HG03571 (cell line): Measurements from ENCODE around the gene DGKI.

ENCODE experiments used
- ATAC-seq: cut with Tn5 transposase; IDR thresholded peaks from one replicate; pipeline ENCODE4 v1.9.1; 2021; ENCODE audit not compliant: unreplicated experiment

DGKI gene

DNA sequence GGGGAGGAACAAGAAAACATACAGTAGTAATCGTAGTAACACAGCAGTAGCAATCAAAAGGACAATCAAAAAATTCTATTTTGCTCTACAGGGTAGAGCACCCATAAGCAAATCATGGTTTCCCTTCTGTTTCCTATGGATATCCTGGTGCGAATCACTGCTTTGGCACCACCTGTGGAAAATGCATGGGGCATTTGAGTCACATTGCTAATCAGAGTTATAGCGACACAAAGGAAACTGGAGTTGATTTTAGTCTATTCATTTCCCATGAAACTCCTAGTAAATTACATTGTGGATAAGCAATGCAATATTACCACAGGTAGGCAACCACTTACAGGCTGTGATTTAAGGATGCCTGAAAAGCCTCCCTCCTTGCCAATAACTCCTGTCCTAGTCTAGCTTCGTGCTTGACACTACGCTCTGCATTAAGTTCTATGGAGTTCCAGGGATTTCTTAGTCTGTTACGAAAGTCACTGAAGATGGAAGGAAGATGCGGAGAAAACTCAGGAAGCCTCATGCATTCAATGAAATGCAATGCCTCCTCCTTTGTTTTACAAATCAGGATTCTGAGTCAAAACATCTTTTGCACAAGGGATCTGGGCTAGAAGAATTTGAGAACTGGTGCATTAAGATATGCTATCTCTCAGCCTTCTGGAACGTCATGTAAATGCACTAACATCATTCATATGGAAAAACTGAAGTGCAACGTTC, 188.4 kb downstream of the DGKI start:
- ATAC-seq = no peak

DNA sequence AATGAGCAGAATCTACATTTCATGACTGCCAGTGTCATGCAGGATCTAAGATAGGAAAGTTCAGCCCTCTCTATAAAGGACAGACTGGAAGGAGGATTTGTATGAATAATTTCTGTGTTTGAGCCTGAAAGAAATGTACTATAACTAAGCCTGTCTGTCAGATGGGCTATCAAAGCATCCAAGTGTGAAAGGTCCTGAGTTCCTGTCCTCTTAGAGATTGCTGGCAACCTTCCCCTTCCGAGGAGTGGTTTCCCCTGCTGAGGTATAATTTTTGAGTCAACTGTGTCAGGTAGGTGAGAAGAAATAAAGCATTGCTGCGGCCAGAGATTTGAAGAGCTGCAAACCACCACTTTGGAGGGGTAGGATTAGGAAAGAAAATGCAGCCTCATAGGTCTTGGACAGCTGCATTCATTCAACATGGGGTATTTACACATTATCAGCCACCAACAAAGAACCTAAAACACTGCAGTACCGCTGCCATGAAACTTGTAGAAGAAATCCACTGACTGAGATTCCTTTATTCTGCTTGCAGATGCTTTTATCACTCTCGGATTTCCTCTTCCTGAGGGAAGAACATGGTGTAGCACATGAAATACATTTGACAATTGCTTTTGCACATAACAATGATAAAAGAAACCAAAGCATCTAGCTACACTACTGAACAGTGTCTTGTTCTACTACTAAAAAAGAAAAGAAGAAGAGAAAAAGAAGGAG, 189.1 kb downstream of the DGKI start:
- no peak for ATAC-seq

DNA sequence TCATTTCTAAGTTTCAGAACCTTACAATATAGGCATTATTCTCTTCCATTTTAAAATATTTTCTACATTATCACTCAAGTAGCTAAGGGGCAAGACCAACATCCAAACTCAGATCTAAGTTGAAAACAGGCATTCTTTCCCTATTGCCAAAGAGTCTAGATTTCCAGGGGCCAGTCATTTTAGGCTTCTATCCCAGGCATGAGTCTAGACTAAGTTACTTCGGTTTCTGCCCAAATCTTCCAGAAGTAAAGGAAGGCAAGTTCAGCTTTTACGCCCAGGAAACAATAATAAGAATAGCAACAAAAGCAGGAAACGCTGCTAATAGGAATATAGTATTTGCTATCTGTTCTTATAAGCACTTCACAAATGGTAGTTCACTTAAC, 189.9 kb downstream of the DGKI start:
- no peak for ATAC-seq

DNA sequence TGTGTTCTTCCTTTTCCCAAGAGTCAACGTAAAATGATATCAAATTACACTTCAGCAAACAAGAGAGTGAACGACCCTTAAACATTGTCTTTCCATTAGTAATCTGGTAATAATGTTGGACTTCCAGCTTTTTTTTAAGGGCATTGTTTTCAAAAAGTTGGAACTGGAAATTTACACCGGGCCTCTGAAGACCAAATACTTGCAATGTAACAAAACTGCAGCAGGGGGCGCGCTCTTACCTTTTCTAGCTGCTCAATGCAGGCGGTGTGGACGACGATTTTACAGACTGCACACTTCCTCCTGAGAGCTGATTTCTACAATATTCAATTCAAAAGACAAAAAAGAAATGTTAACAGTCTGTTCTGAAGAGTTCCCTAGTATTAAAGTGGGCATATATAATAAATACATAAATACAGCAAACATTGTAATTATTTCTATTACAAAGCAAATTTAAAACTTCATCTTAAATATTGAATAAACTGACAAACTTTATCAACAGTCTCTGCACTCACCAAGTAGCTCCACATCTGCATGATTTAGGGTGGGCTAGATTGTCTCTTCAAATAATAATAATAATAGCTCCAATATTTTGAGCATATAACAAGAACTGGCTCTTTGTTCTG, 190.4 kb downstream of the DGKI start:
- peak; percentile 74 for ATAC-seq

DNA sequence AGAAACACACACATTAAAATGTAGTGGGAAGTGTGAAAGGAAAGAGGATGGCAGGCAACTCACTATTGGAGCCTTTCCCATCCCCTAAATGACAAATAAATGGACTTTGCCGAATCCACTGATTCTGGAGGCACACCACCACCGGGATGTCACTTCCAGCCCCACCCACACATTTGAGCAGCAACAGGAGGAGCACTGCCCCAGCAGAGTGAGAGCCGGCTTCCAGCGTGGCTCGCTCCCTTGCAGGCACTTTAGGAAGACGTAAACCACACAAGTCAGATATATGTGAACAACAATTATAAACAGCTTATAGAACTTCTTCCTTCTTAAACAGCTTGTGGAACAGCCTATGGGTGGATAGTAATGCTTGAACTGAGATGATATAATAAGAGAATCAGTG, 191.0 kb downstream of the DGKI start:
- ATAC-seq = no peak

DNA sequence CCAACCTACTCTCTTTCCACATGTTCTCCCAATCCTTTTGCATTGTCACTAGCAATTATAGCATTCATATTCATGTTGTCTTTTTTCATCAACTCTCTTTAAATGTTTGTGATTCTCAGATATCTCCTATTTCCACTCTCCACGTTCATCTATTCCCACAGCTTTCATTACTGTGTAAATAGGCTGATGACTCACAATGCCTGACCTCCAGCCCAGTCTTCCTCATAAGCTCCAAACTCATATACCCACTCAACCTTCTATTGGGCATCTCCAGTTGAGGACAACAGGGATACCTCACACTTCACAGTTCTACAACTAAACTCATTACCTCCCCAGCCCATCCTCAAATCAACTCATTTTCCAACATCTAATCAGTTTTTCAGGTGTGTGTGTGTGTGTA, 194.1 kb downstream of the DGKI start:
- ATAC-seq = no peak

DNA sequence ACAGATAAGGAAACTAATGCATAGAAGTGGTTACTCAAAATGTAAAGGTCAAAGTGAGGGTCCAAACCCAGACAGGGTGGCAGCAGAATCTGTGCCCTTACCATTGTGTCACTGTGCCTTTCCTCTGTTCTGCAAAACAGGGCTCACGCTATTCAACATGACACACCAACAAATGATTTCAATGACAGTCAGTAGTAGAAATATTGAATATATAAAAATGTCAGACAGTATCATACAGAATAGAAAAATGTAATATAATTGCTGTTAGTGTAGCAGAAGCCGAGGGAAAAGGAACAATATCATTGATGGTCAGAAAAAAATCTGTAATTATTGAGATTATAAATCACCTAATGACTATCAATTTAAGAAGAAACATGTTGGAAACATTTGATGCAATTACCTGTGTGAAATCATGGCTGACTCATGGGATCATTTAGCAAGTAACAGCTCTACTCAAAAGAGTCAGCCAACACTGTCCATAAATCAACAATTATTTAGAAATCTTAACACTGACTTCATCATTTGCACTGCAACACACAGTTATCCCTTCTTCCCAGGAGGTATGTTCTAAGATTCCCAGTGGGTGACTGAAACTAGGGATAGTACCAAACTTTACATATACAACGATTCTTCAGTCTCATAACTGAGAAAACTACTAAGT, 198.7 kb downstream of the DGKI start:
- no peak for ATAC-seq

DNA sequence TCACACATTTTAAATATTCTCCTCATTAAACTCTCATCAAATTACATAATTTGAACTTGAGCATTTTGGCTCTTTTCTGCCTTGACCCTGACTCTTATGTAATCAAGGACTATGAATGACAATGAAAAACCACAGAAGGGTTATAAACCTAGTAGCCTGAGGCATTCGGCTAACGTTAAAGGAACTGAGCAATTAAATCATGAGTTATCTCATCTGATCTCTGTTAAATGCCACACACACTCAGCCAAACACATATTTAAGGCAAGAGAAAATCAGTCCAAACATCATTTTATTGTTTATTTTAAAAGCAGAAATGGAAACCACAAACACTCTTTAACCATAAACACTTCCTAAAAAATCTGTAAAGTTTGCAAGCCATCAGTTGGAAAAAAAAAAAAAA, 204.3 kb downstream of the DGKI start:
- ATAC-seq = no peak

DNA sequence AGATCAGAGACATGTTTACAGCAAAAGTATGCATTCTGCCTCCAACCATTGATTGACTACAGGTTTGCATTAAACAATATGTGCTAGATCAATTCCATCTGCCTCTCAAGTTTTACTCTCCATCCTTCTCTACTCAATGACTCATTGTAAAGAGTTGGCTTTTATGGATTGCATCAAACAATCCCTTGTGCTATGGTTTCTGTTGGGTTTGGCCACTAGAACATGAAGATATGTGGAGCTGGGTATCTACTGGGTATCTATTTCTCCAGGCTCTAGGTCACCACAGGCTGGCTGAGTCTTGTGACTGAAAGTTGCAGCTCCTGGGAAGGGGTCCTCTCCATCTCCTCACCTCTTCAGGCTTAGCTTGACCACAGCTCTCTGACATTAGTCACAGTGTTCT, 204.7 kb downstream of the DGKI start:
- no peak for ATAC-seq

DNA sequence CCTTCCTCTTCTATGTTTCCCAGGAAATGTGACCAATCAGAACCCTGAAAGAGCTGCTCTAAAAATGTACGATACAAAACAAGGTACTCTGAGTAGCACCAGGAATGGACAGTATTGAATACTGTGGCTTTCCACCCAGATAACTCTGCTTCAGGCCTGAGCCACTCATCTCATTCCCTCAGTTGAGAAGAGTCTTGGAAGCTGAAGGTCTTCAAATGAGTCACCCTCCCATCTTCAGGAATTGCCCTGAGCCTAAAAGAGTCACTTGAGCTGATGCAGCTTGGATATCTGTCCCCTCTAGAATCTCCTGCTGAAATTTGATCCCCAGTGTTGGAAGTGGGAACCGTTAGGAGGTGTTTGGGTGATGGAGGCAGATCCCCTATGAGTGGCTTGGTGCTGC, 210.4 kb downstream of the DGKI start:
- no peak for ATAC-seq

DNA sequence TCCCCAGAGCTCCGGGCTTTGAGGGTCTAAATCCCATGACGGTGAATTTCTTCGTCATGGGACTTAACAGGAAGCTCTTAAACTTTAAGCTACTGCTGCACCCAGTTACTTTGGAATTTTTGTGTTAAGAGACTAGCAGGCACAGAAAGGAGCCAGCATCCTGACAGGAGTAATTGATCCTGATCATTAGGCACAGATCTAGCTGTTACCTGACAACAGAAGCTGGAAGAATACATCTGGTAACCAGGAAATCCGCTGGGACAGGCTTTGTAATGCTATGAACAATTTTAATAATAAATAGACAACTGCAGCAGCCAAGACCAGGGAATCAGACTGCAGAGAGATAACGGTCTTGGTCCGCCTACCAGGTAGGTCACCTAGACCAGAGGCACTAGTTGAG, 210.9 kb downstream of the DGKI start:
- ATAC-seq = no peak

DNA sequence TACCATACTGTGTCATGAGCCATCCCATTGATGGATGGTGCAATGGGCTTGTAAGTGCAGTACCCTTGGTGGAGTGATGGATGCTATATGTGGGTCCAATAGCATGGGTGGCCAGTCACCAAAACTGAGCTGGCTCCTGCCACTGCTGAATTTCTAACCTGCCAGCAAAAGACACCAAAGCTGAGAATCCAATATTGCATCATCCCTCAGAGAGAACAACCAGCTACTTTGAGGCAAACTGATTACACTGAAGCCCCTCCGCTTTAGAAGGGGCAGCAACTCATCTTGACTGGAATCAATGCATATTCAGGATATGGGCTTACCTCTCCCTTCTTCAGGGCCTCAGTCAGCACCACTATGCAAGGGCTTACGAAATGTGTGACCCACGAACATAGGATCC, 211.6 kb downstream of the DGKI start:
- no peak for ATAC-seq

DNA sequence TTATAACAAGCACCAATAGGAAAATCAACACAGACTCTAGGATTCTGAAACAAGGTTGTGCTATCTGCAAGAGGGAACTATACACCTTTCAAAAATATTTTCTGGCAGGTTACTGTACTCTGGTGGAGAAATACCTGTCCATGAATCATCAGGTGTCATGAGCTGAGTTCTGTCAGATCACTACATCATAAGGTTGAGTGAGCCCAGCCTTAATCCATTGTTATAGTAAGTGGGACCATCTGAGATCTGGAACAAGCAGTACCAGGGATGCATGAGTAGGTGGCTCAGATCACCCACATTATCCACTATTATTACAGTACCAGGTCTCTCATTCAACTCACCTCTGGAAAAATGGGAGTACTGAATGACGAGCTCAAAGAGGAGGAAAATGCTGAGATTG, 212.4 kb downstream of the DGKI start:
- ATAC-seq = no peak

DNA sequence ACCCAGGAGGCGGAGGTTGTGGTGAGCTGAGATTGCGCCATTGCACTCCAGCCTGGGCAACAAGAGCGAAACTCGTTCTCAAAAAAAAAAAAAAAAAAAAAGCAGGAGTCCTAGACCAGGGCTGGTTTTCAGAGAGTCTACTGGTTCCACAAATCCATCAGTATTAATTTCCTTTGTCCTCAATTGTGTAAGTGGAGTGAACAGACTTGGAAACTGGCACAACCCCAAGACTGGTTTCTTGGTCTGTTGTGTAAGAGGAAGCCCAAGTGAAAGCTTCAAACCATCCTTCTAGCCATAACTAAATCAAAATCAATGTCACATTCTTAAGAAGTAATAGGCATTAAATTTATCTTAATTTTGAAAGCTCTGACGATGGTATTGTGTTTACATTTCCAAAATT, 213.6 kb downstream of the DGKI start:
- no peak for ATAC-seq

DNA sequence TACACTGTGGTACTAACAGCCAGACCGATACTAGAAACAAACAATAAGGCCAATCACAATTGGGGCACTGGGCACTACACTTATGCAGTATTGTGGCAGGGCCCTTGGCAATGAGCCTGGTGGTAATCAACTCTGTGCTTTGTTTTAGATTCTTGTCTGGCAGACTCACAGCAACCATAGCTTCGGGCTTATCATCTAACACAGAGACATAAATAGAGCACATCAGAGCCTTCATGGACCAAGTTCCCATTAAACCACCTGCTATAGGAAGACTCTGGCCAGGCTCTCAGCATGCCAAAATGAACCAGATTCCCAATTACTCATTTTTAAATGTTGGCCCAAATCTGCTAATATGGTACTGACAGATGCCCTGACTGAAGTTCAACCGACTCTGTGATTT, 218.6 kb downstream of the DGKI start:
- no peak for ATAC-seq

DNA sequence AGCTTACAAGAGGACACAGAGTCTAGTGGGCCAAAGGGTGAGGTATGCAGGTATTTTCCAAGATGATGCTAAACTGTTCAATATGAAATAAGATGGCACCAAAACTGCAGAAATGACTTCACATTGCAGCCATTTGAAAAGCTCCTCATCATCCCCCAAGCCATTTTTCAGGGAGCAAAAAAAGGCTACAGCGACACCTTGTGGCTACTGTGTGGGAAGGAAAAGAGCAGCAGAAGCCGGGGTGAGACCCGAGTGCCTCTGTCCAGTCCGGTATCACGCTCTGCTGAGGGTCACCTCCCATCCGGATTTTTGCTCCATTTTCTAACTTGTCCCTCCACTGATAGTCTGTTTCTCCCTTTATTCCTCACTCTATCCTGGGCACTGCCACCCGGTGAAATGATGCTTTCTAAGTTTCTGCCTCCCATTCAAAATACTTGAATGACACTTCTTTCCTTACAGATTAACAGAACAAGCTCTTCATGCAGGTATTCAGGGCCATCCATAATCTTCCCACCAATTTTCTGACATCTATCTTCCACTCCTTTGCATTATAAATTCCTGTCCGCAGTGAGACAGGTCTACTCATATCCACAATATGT, 220.2 kb downstream of the DGKI start:
- ATAC-seq = peak; percentile 59

DNA sequence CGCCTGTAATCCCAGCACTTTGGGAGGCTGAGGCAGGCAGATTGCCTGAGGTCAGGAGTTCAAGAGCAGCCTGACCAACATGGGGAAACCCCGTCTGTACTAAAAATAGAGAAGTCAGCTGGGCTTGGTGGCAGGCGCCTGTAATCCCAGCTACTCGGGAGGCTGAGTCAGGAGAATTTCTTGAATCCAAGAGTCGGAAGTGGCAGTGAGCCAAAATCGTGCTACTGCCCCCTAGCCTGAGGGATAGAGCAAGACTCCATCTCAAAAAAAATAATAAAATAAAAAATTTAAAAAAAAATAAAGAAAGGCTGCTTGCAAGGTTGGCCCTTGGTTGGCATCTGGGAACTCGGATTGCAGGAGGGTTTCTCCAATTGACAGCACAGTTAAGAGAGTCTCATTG, 221.6 kb downstream of the DGKI start:
- no peak for ATAC-seq

DNA sequence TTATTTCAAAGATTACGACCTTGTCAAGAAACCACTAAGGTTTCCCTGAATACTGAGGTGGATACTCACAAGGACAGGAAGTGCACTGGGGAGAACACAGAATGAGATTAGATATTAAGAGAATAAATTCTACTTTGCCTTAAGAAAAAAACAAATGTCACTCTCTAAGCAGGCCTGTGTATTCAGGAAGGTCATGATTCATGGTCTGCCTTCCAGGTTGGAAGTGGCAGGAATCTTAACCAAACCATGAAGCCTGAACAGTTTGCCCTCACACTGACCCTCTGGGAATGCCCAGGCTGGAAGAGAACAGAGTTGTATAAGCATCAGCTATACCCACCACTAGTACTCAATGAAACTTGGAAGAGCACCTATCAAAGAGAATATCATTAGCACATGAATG, 227.6 kb downstream of the DGKI start:
- ATAC-seq = no peak

DNA sequence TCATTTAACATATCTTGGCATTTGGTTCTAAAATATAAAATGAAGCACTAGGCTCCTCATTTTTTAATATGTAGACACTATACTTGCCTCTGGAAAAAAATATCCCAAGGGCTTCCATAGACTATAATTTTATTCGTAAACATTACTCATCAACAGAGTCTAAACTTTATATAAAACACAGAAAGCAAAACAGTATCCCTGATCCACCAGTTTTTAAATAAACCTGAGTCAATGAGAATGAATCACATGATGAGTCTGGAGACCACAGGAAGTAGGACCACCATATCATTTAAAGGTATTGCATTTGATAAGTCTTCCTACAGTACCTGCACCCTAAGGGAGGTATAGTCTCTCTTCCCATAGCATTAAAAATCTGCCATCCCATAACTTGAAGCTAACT, 228.0 kb downstream of the DGKI start:
- no peak for ATAC-seq

DNA sequence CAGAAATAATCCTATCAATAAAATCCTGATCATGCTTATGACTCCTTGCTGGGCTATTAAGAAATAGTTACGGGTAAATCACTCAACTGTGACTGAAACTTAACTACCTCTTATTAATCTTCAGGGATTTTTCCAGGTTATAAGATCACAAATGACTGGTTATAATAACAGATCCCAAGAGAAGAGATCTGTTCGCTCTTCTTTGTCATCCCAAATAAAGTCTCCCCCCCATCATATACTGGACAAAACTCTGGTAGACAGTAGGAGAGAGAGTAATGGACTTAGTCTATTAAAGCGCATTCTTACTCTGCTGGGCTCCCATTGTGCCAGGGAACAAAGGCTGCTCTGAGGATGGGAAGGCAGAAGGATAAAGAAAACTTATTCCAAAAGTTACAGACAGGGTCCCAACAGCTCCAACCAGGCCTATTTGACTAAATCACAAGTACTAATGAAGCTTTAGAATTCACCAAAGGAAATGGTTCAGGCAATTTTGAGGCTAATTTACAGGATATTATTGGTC, 233.7 kb downstream of the DGKI start:
- ATAC-seq = no peak

DNA sequence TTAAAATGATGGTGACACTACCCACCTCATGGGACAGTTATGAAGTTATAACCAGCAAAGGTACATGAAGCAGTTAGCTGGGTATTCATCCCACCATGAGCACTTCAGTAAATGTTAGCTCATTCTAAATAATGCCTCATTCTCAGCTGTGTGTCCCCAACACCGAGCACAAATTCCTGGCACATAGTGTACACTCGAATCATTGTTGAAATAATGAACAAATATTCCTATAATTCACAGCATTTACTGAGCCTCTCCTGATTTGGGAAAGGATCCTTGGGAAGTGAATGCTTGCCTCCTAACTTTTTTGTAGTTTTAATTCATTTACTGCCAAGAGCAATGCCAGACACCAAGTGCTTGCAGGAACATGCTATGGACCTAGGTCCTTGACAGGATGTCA, 235.2 kb downstream of the DGKI start:
- ATAC-seq = no peak
